ENCODE results near the gene MACF1.

The MACF1 gene

DNA sequence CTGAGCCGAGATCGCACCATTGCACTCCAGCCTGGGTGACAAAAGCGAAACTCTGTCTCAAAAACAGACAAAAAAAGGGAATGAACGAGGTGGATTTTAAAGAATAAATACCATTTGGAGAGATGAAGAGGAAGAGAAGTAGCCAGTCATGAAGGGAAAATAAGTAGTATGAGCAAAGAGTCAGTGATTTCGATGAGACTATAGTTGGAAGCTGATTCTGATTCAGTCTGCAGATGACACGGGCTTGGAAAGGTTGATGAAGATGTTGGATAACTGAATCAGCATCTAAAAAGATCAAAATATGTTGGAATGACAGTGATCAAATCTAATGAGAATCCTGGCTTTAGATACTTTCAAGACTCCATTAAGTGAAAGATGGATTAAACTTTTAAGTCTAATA, 23.8 kb downstream of the MACF1 start:
- no peaks in the 10 kb centered on the region for H3K9me2 ChIP-seq (replicated peaks; ENCODE audit: insufficient read depth, low read length)
- DNase-seq = no peak
- H3K27me3 ChIP-seq (replicated peaks; ENCODE audit: insufficient read depth, low read length) = no peaks in the 10 kb centered on the region
- 0 out of 2 replicates have a peak, but pooled peaks cover 10% of the 10 kb centered on the region for H4K20me1 ChIP-seq (ENCODE audit: insufficient read depth, low read length)
- peaks cover 94% of the 10 kb centered on the region for H3K79me2 ChIP-seq (ENCODE audit: low read length)
- no peak for TF ChIP-seq EZH2 (optimal IDR thresholded peaks at IDR 0.05; ENCODE audit: low read depth, low read length)
- no peak for TF ChIP-seq EZH2phosphoT487 (IDR thresholded peaks at IDR 0.05; ENCODE audit: low read length)
- TF ChIP-seq, protein P1, sequence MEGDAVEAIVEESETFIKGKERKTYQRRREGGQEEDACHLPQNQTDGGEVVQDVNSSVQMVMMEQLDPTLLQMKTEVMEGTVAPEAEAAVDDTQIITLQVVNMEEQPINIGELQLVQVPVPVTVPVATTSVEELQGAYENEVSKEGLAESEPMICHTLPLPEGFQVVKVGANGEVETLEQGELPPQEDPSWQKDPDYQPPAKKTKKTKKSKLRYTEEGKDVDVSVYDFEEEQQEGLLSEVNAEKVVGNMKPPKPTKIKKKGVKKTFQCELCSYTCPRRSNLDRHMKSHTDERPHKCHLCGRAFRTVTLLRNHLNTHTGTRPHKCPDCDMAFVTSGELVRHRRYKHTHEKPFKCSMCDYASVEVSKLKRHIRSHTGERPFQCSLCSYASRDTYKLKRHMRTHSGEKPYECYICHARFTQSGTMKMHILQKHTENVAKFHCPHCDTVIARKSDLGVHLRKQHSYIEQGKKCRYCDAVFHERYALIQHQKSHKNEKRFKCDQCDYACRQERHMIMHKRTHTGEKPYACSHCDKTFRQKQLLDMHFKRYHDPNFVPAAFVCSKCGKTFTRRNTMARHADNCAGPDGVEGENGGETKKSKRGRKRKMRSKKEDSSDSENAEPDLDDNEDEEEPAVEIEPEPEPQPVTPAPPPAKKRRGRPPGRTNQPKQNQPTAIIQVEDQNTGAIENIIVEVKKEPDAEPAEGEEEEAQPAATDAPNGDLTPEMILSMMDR (IDR thresholded peaks at IDR 0.05; ENCODE audit: low read length) = no peak
- H3K9me3 ChIP-seq (replicated peaks; ENCODE audit: insufficient read depth, low read length) = no peaks in the 10 kb centered on the region
- no peak overlapping the region for H2AFZ ChIP-seq (ENCODE audit: low read length)
- 0 out of 2 replicates have a peak, but pooled peaks cover 8% of the 10 kb centered on the region for H3K4me1 ChIP-seq (ENCODE audit: low read length)
- H3K27ac ChIP-seq (ENCODE audit: low read length) = no peak overlapping the region
- H3K4me3 ChIP-seq (ENCODE audit: low read length) = no peak overlapping the region
- H3K9ac ChIP-seq (ENCODE audit: low read length) = no peak overlapping the region
- peaks cover 3% of the 10 kb centered on the region; the same call in 1 of the 2 replicates for H3K36me3 ChIP-seq (replicated peaks; ENCODE audit: insufficient read depth, low read length)
- H3F3A ChIP-seq (ENCODE audit: insufficient read depth, low read length) = no peaks in the 10 kb centered on the region
- H3K4me2 ChIP-seq (ENCODE audit: low read depth, low read length) = no peak overlapping the region

DNA sequence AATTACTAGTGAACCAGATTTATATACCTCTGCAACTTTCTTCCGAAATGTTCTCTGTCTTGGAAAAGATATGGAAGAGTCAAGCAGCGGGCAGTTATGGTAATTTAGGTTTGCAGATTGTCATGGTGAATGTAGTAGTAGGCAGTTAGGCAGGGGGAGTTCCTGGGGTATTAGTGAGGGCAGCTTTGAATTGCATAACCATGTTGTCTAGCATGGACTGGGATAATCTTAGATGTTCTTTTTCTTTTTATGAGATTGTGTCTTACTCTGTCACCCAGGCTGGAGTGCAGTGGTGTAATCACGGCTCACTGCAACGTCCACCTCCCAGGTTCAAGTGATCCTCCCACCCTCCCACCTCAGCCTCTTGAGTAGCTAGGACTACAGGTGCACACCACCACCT, 25.0 kb downstream of the MACF1 start:
- Histone ChIP-seq H3K9me3 (replicated peaks; ENCODE audit: insufficient read depth, low read length) (no peaks in the 10 kb centered on the region), H3K27me3 (replicated peaks; ENCODE audit: insufficient read depth, low read length) (no peaks in the 10 kb centered on the region), H3K4me3 (ENCODE audit: low read length) (no peak overlapping the region), H3K4me2 (ENCODE audit: low read depth, low read length) (no peak overlapping the region), H3K9me2 (replicated peaks; ENCODE audit: insufficient read depth, low read length) (no peaks in the 10 kb centered on the region), H3K27ac (ENCODE audit: low read length) (no peak overlapping the region), H3K4me1 (ENCODE audit: low read length) (0 out of 2 replicates have a peak, but pooled peaks cover 3% of the 10 kb centered on the region), H3K79me2 (ENCODE audit: low read length) (peaks cover 84% of the 10 kb centered on the region), H3F3A (ENCODE audit: insufficient read depth, low read length) (no peaks in the 10 kb centered on the region), H3K36me3 (replicated peaks; ENCODE audit: insufficient read depth, low read length) (peaks cover 3% of the 10 kb centered on the region; the same call in 1 of the 2 replicates), H2AFZ (ENCODE audit: low read length) (no peak overlapping the region), H3K9ac (ENCODE audit: low read length) (no peak overlapping the region), H4K20me1 (ENCODE audit: insufficient read depth, low read length) (0 out of 2 replicates have a peak, but pooled peaks cover 10% of the 10 kb centered on the region)
- DNase-seq = no peak
- TF ChIP-seq, protein P1 (IDR thresholded peaks at IDR 0.05; ENCODE audit: low read length) = no peak
- no peak for TF ChIP-seq EZH2 (optimal IDR thresholded peaks at IDR 0.05; ENCODE audit: low read depth, low read length)
- TF ChIP-seq EZH2phosphoT487 (IDR thresholded peaks at IDR 0.05; ENCODE audit: low read length) = no peak

DNA sequence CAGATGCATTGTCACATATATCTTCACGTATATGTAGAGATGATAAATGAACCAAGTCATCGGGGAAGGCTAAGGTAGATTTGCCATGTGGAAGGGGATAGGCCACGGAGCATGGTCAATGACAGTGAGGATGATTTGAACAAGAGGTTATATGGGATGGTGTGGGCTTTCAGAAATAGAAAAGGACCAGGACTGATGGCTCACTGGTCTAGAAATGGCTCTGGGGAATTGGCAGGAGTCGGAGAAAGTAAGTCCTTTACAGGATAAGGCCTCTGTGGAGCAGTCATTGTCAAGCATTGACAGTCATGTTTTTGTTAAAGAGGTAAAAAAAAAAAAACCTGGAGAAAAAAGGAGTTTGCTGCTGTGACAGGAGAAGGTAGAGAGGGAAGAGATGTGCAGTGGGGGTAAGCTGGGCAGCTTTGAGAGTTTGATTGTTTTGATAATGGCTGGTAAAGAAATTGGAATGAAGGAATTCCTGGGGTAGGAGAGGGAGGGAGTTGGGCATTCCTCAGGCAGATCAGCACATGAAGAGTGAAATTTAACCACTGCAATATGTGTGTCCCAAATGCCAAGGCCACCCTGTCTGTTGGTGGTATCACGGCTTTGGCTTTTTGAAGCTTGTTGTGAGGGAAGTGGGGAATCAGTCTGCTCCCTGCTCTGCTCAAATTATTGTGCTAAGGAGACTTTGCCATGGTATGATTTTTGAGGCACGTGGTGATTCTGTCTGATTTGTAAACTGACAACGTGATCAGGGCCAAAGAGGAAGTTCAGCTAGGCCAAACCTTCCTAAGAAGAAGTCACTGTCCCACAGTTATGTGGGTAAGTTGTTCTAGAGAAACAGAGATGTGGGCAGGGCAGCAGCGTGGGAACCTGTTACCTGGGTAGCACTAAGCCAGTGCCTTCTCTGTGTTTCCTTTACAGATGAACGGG, 26.0 kb downstream of the MACF1 start:
- no peaks in the 10 kb centered on the region for H3K27me3 ChIP-seq (replicated peaks; ENCODE audit: insufficient read depth, low read length)
- no peak overlapping the region for H3K27ac ChIP-seq (ENCODE audit: low read length)
- H3F3A ChIP-seq (ENCODE audit: insufficient read depth, low read length) = no peaks in the 10 kb centered on the region
- no peak overlapping the region for H3K9ac ChIP-seq (ENCODE audit: low read length)
- H3K9me3 ChIP-seq (replicated peaks; ENCODE audit: insufficient read depth, low read length) = no peaks in the 10 kb centered on the region
- no peak overlapping the region for H3K4me3 ChIP-seq (ENCODE audit: low read length)
- peaks cover 3% of the 10 kb centered on the region; the same call in 1 of the 2 replicates for H3K36me3 ChIP-seq (replicated peaks; ENCODE audit: insufficient read depth, low read length)
- 0 out of 2 replicates have a peak, but pooled peaks cover 9% of the 10 kb centered on the region for H4K20me1 ChIP-seq (ENCODE audit: insufficient read depth, low read length)
- TF ChIP-seq EZH2phosphoT487 (IDR thresholded peaks at IDR 0.05; ENCODE audit: low read length) (no peak), EZH2 (optimal IDR thresholded peaks at IDR 0.05; ENCODE audit: low read depth, low read length) (no peak)
- TF ChIP-seq, protein P1 (IDR thresholded peaks at IDR 0.05; ENCODE audit: low read length) = no peak
- DNase-seq = no peak
- no peaks in the 10 kb centered on the region for H3K9me2 ChIP-seq (replicated peaks; ENCODE audit: insufficient read depth, low read length)
- H2AFZ ChIP-seq (ENCODE audit: low read length) = no peak overlapping the region
- H3K4me2 ChIP-seq (ENCODE audit: low read depth, low read length) = no peak overlapping the region
- H3K79me2 ChIP-seq (ENCODE audit: low read length) = peaks cover 79% of the 10 kb centered on the region
- no peaks in the 10 kb centered on the region for H3K4me1 ChIP-seq (ENCODE audit: low read length)
